Skeletal muscle satellite cell (primary cell): ENCODE data around the gene SYT1.

Source experiments
- H3K27me3 ChIP-seq: 2 replicates; pipeline ENCODE4 v1.7.0; 2013; ENCODE audit warnings: low read length; ENCODE audit not compliant: control insufficient read depth, insufficient read depth
- H3K36me3 ChIP-seq: 2 replicates; pipeline ENCODE4 v1.7.0; 2013; ENCODE audit warnings: mild to moderate bottlenecking, control low read depth, low read length; ENCODE audit not compliant: insufficient read depth
- H3K4me1 ChIP-seq: 2 replicates; pipeline ENCODE4 v1.7.0; 2013; ENCODE audit warnings: low read length; ENCODE audit not compliant: control insufficient read depth, insufficient read depth
- H3K4me2 ChIP-seq: 2 replicates; pipeline ENCODE4 v1.7.0; 2013; ENCODE audit warnings: mild to moderate bottlenecking, low read length
- H3K4me3 ChIP-seq: 2 replicates; pipeline ENCODE4 v1.7.0; 2013; ENCODE audit warnings: low read length
- H3K9ac ChIP-seq: 2 replicates; pipeline ENCODE4 v1.7.0; 2013; ENCODE audit warnings: mild to moderate bottlenecking, low read depth, low read length, moderate library complexity
- H3K9me3 ChIP-seq: replicated peaks from 2 replicates; pipeline ENCODE4 v1.7.0; 2013; ENCODE audit warnings: mild to moderate bottlenecking, control low read depth, low read length

SYT1 gene

GRCh38 chr12:78898416-78898815 lies 33.8 kb downstream of the SYT1 start:
- Histone ChIP-seq H3K27me3 (no peaks in the 10 kb centered on the region), H3K4me1 (no peaks in the 10 kb centered on the region), H3K4me3 (no peak overlapping the region), H3K36me3 (no peaks in the 10 kb centered on the region), H3K9ac (no peak overlapping the region), H3K9me3 (no peaks in the 10 kb centered on the region), H3K4me2 (no peak overlapping the region)

GRCh38 chr12:78914859-78915331 lies 50.3 kb downstream of the SYT1 start:
- peaks cover 5% of the 10 kb centered on the region for H3K4me1 ChIP-seq
- H3K4me3 ChIP-seq, result no peak overlapping the region
- no peaks in the 10 kb centered on the region for H3K9me3 ChIP-seq
- no peaks in the 10 kb centered on the region for H3K36me3 ChIP-seq
- H3K27me3 ChIP-seq, result no peaks in the 10 kb centered on the region
- H3K9ac ChIP-seq, result no peak overlapping the region
- no peak overlapping the region for H3K4me2 ChIP-seq

- H3K4me1 ChIP-seq, result peaks cover 5% of the 10 kb centered on the region
- no peak overlapping the region for H3K4me2 ChIP-seq
- no peaks in the 10 kb centered on the region for H3K36me3 ChIP-seq
- H3K27me3 ChIP-seq, result no peaks in the 10 kb centered on the region
- H3K9ac ChIP-seq, result no peak overlapping the region
- no peak overlapping the region for H3K4me3 ChIP-seq
- H3K9me3 ChIP-seq, result no peaks in the 10 kb centered on the region
Observed at GRCh38 chr12:78916845-78917480, 52.4 kb downstream of the SYT1 start.

- Histone ChIP-seq H3K4me1 (peaks cover 5% of the 10 kb centered on the region), H3K36me3 (no peaks in the 10 kb centered on the region), H3K4me3 (no peak overlapping the region), H3K9me3 (no peaks in the 10 kb centered on the region), H3K4me2 (no peak overlapping the region), H3K9ac (no peak overlapping the region), H3K27me3 (no peaks in the 10 kb centered on the region)
Observed at GRCh38 chr12:78917513-78917912, 52.9 kb downstream of the SYT1 start.

GRCh38 chr12:78918268-78918667 lies 53.7 kb downstream of the SYT1 start:
- peaks cover 5% of the 10 kb centered on the region for H3K4me1 ChIP-seq
- H3K27me3 ChIP-seq, result no peaks in the 10 kb centered on the region
- H3K4me2 ChIP-seq, result no peak overlapping the region

GRCh38 chr12:78928200-78929074 lies 63.9 kb downstream of the SYT1 start:
- Histone ChIP-seq H3K4me3 (no peak overlapping the region), H3K4me2 (no peak overlapping the region)

More at GRCh38 chr12:78918268-78918667, 53.7 kb downstream of the SYT1 start:
- H3K4me3 ChIP-seq, result no peak overlapping the region
- no peak overlapping the region for H3K9ac ChIP-seq
- H3K36me3 ChIP-seq, result no peaks in the 10 kb centered on the region
- no peaks in the 10 kb centered on the region for H3K9me3 ChIP-seq

GRCh38 chr12:78929075-78929418 lies 64.5 kb downstream of the SYT1 start:
- H3K9ac ChIP-seq, result no peak overlapping the region
- no peaks in the 10 kb centered on the region for H3K4me1 ChIP-seq
- H3K9me3 ChIP-seq, result no peaks in the 10 kb centered on the region
- H3K27me3 ChIP-seq, result no peaks in the 10 kb centered on the region
- no peaks in the 10 kb centered on the region for H3K36me3 ChIP-seq
- no peak overlapping the region for H3K4me3 ChIP-seq
- H3K4me2 ChIP-seq, result no peak overlapping the region

More at GRCh38 chr12:78928200-78929074, 63.9 kb downstream of the SYT1 start:
- H3K36me3 ChIP-seq, result no peaks in the 10 kb centered on the region
- no peaks in the 10 kb centered on the region for H3K9me3 ChIP-seq
- H3K4me1 ChIP-seq, result no peaks in the 10 kb centered on the region
- no peaks in the 10 kb centered on the region for H3K27me3 ChIP-seq
- no peak overlapping the region for H3K9ac ChIP-seq

GRCh38 chr12:78931466-78931990 lies 67.0 kb downstream of the SYT1 start:
- no peak overlapping the region for H3K4me3 ChIP-seq
- no peaks in the 10 kb centered on the region for H3K27me3 ChIP-seq
- H3K4me1 ChIP-seq, result no peaks in the 10 kb centered on the region
- no peak overlapping the region for H3K4me2 ChIP-seq
- no peaks in the 10 kb centered on the region for H3K36me3 ChIP-seq
- no peaks in the 10 kb centered on the region for H3K9me3 ChIP-seq
- no peak overlapping the region for H3K9ac ChIP-seq

GRCh38 chr12:78933014-78933413 lies 68.4 kb downstream of the SYT1 start:
- Histone ChIP-seq H3K27me3 (no peaks in the 10 kb centered on the region), H3K36me3 (no peaks in the 10 kb centered on the region), H3K4me1 (no peaks in the 10 kb centered on the region), H3K4me3 (no peak overlapping the region), H3K9ac (no peak overlapping the region), H3K4me2 (no peak overlapping the region), H3K9me3 (no peaks in the 10 kb centered on the region)

- Histone ChIP-seq H3K9me3 (no peaks in the 10 kb centered on the region), H3K4me1 (no peaks in the 10 kb centered on the region), H3K9ac (no peak overlapping the region), H3K36me3 (no peaks in the 10 kb centered on the region), H3K4me3 (no peak overlapping the region), H3K27me3 (no peaks in the 10 kb centered on the region), H3K4me2 (no peak overlapping the region)
Observed at GRCh38 chr12:78938341-78939084, 73.9 kb downstream of the SYT1 start.

- H3K9ac ChIP-seq, result no peak overlapping the region
- no peaks in the 10 kb centered on the region for H3K27me3 ChIP-seq
- H3K4me3 ChIP-seq, result no peak overlapping the region
- H3K9me3 ChIP-seq, result peaks cover 4% of the 10 kb centered on the region
- no peak overlapping the region for H3K4me2 ChIP-seq
- no peaks in the 10 kb centered on the region for H3K36me3 ChIP-seq
- H3K4me1 ChIP-seq, result peaks cover 7% of the 10 kb centered on the region
Observed at GRCh38 chr12:78949532-78949931, 85.0 kb downstream of the SYT1 start.
